ENCODE results near the gene MAP3K14.
A peak's percentile ranks its signal among the peaks of the same experiment; 100 is the strongest.
"Not testable (repeated sequence)": the region's sequence is repeated elsewhere in the genome, so short reads cannot be mapped to it uniquely, and the experiment has no call there.

MAP3K14 gene

GRCh38 chr17:45353043-45353442 lies 36.2 kb upstream of the MAP3K14 start:
- Histone ChIP-seq H3K9me3 (ENCODE audit: low read depth, low read length) (peaks cover 11% of the 10 kb centered on the region), H3K27ac (no peak overlapping the region), H3K4me3 (no peak overlapping the region), H3K36me3 (ENCODE audit: insufficient read depth, low read length) (no peaks in the 10 kb centered on the region), H3K9ac (ENCODE audit: insufficient read length) (no peak overlapping the region)
- no peak for TF ChIP-seq FOXP2 (optimal IDR thresholded peaks at IDR 0.05; ENCODE audit: control extremely low read depth, extremely low read length, insufficient read depth)
- TF ChIP-seq POLR2AphosphoS5 (IDR thresholded peaks at IDR 0.05; ENCODE audit: borderline replicate concordance, low read depth, low read length): no peak
- no peak for TF ChIP-seq EZH2 (IDR thresholded peaks at IDR 0.05)
- DNase-seq (ENCODE audit: low read depth, low spot score): no peak

GRCh38 chr17:45351831-45352230 lies 35.0 kb upstream of the MAP3K14 start:
- H3K9me3 ChIP-seq (ENCODE audit: low read depth, low read length): peaks cover 11% of the 10 kb centered on the region
- H3K36me3 ChIP-seq (ENCODE audit: insufficient read depth, low read length): no peaks in the 10 kb centered on the region

GRCh38 chr17:45347444-45347843 lies 30.6 kb upstream of the MAP3K14 start:
- H3K27ac ChIP-seq: no peak overlapping the region
- no peak for DNase-seq (ENCODE audit: low read depth, low spot score)
- no peak overlapping the region for H3K9ac ChIP-seq (ENCODE audit: insufficient read length)
- no peaks in the 10 kb centered on the region for H3K36me3 ChIP-seq (ENCODE audit: insufficient read depth, low read length)
- peaks cover 11% of the 10 kb centered on the region for H3K9me3 ChIP-seq (ENCODE audit: low read depth, low read length)
- TF ChIP-seq FOXP2 (optimal IDR thresholded peaks at IDR 0.05; ENCODE audit: control extremely low read depth, extremely low read length, insufficient read depth): no peak
- H3K4me3 ChIP-seq: no peak overlapping the region

More at GRCh38 chr17:45351831-45352230, 35.0 kb upstream of the MAP3K14 start:
- no peak for TF ChIP-seq FOXP2 (optimal IDR thresholded peaks at IDR 0.05; ENCODE audit: control extremely low read depth, extremely low read length, insufficient read depth)
- TF ChIP-seq EZH2 (IDR thresholded peaks at IDR 0.05): no peak
- TF ChIP-seq POLR2AphosphoS5 (IDR thresholded peaks at IDR 0.05; ENCODE audit: borderline replicate concordance, low read depth, low read length): no peak
- Histone ChIP-seq H3K9ac (ENCODE audit: insufficient read length) (no peak overlapping the region), H3K4me3 (no peak overlapping the region), H3K27ac (no peak overlapping the region)
- DNase-seq (ENCODE audit: low read depth, low spot score): no peak

GRCh38 chr17:45346216-45347015 lies 29.6 kb upstream of the MAP3K14 start:
- Histone ChIP-seq H3K36me3 (ENCODE audit: insufficient read depth, low read length) (no peaks in the 10 kb centered on the region), H3K9me3 (ENCODE audit: low read depth, low read length) (peaks cover 7% of the 10 kb centered on the region), H3K9ac (ENCODE audit: insufficient read length) (no peak overlapping the region), H3K27ac (no peak overlapping the region), H3K4me3 (0 out of 2 replicates have a peak overlapping the region, but pooled peaks have one; percentile 1)
- TF ChIP-seq FOXP2 (optimal IDR thresholded peaks at IDR 0.05; ENCODE audit: control extremely low read depth, extremely low read length, insufficient read depth): no peak
- TF ChIP-seq POLR2AphosphoS5 (IDR thresholded peaks at IDR 0.05; ENCODE audit: borderline replicate concordance, low read depth, low read length): no peak
- no peak for TF ChIP-seq EZH2 (IDR thresholded peaks at IDR 0.05)
- DNase-seq (ENCODE audit: low read depth, low spot score): no peak

- Histone ChIP-seq H3K4me3 (0 out of 2 replicates have a peak overlapping the region, but pooled peaks have one; percentile 1), H3K9me3 (ENCODE audit: low read depth, low read length) (no peaks in the 10 kb centered on the region; the same call in 1 of the 2 replicates), H3K36me3 (ENCODE audit: insufficient read depth, low read length) (no peaks in the 10 kb centered on the region), H3K9ac (ENCODE audit: insufficient read length) (no peak overlapping the region), H3K27ac (no peak overlapping the region)
- TF ChIP-seq POLR2AphosphoS5 (IDR thresholded peaks at IDR 0.05; ENCODE audit: borderline replicate concordance, low read depth, low read length) (peak; percentile 73; the same call in 1 of the 2 replicates), EZH2 (IDR thresholded peaks at IDR 0.05) (no peak), FOXP2 (optimal IDR thresholded peaks at IDR 0.05; ENCODE audit: control extremely low read depth, extremely low read length, insufficient read depth) (peak; percentile 63)
- DNase-seq (ENCODE audit: low read depth, low spot score): peak; percentile 99
These were observed 28.9 kb upstream of the MAP3K14 start for GRCh38 chr17:45345554-45346215.

- no peak overlapping the region for H3K9ac ChIP-seq (ENCODE audit: insufficient read length)
- no peak overlapping the region for H3K4me3 ChIP-seq
- TF ChIP-seq FOXP2 (optimal IDR thresholded peaks at IDR 0.05; ENCODE audit: control extremely low read depth, extremely low read length, insufficient read depth) (no peak), POLR2AphosphoS5 (IDR thresholded peaks at IDR 0.05; ENCODE audit: borderline replicate concordance, low read depth, low read length) (no peak), EZH2 (IDR thresholded peaks at IDR 0.05) (no peak)
- H3K9me3 ChIP-seq (ENCODE audit: low read depth, low read length): no peaks in the 10 kb centered on the region; the same call in 1 of the 2 replicates
- no peaks in the 10 kb centered on the region for H3K36me3 ChIP-seq (ENCODE audit: insufficient read depth, low read length)
- no peak for DNase-seq (ENCODE audit: low read depth, low spot score)
- H3K27ac ChIP-seq: no peak overlapping the region
These were observed 28.4 kb upstream of the MAP3K14 start for GRCh38 chr17:45345246-45345553.

- not testable (repeated sequence) for H3K9me3 ChIP-seq (ENCODE audit: low read depth, low read length); H3K36me3 ChIP-seq (ENCODE audit: insufficient read depth, low read length); H3K9ac ChIP-seq (ENCODE audit: insufficient read length); H3K27ac ChIP-seq; H3K4me3 ChIP-seq; DNase-seq (ENCODE audit: low read depth, low spot score)
These were observed 27.3 kb upstream of the MAP3K14 start for GRCh38 chr17:45343967-45344664.

GRCh38 chr17:45342871-45343526 lies 26.2 kb upstream of the MAP3K14 start:
- no peak for DNase-seq (ENCODE audit: low read depth, low spot score)
- TF ChIP-seq POLR2AphosphoS5 (IDR thresholded peaks at IDR 0.05; ENCODE audit: borderline replicate concordance, low read depth, low read length) (no peak), FOXP2 (optimal IDR thresholded peaks at IDR 0.05; ENCODE audit: control extremely low read depth, extremely low read length, insufficient read depth) (no peak), EZH2 (IDR thresholded peaks at IDR 0.05) (no peak)
- no peak overlapping the region for H3K4me3 ChIP-seq
- no peaks in the 10 kb centered on the region for H3K9me3 ChIP-seq (ENCODE audit: low read depth, low read length)
- H3K9ac ChIP-seq (ENCODE audit: insufficient read length): no peak overlapping the region
- H3K27ac ChIP-seq: no peak overlapping the region
- no peaks in the 10 kb centered on the region for H3K36me3 ChIP-seq (ENCODE audit: insufficient read depth, low read length)

Data from SK-N-MC (cell line).